ENCODE results near the gene EXOC3L4. TPM values are rescaled to one million over a fixed set of nuclear protein-coding genes. Genes with fewer than 3 reads are reported as not detected.
"Not testable (repeated sequence)": the region's sequence is repeated elsewhere in the genome, so short reads cannot be mapped to it uniquely, and the experiment has no call there.

Gene EXOC3L4
- total and polyA plus RNA-seq, 9 donors = 0.33 to 1.2 (median 0.85) TPM; not detected in 3

- no peak for DNase-seq
- Histone ChIP-seq H3K36me3 (no peaks in the 10 kb centered on the region), H3K27me3 (no peaks in the 10 kb centered on the region), H3K27ac (no peak overlapping the region), H3K4me1 (ENCODE audit: insufficient read depth) (peaks cover 10% of the 10 kb centered on the region), H3K4me3 (no peak overlapping the region), H3K9me3 (no peaks in the 10 kb centered on the region)
- no peak for TF ChIP-seq POLR2A (IDR thresholded peaks at IDR 0.05)
- no peak for TF ChIP-seq CTCF (IDR thresholded peaks at IDR 0.05)
- TF ChIP-seq EP300 (IDR thresholded peaks at IDR 0.05) = no peak
- intact Hi-C loops (cut with DNase I) = no loop called here
- 78 to 82% (median 79%) methylated on average over 15 of the region's 15 CpGs for WGBS, 3 donors
These were observed 56.9 kb downstream of the EXOC3L4 start for GRCh38 chr14:103151270-103151945.

GRCh38 chr14:103155010-103155409, 60.5 kb downstream of the EXOC3L4 start:
- peak in 3 of 5 donors; percentile 21 to 59 (median 26) for DNase-seq
- no peak for TF ChIP-seq POLR2A (IDR thresholded peaks at IDR 0.05)
- no peak for TF ChIP-seq EP300 (IDR thresholded peaks at IDR 0.05)
- no peak for TF ChIP-seq CTCF (IDR thresholded peaks at IDR 0.05)
- 46 to 52% (median 52%) methylated on average over 6 of the region's 6 CpGs for WGBS, 3 donors
- intact Hi-C loops (cut with DNase I) = no loop called here
- Histone ChIP-seq H3K9me3 (no peaks in the 10 kb centered on the region), H3K27me3 (no peaks in the 10 kb centered on the region), H3K27ac (no peak overlapping the region), H3K4me3 (no peak overlapping the region), H3K36me3 (no peaks in the 10 kb centered on the region), H3K4me1 (ENCODE audit: insufficient read depth) (peaks cover 10% of the 10 kb centered on the region)

- H3K27me3 ChIP-seq; H3K4me3 ChIP-seq; DNase-seq; H3K9me3 ChIP-seq; intact Hi-C loops (cut with DNase I); H3K36me3 ChIP-seq; H3K27ac ChIP-seq: not testable (repeated sequence)
- peaks cover 10% of the 10 kb centered on the region for H3K4me1 ChIP-seq (ENCODE audit: insufficient read depth)
- WGBS, 3 donors = 91 to 95% (median 93%) methylated on average over 10 to 12 of the region's 12 CpGs
These were observed 60.9 kb downstream of the EXOC3L4 start for GRCh38 chr14:103155416-103155815.

- 30 to 47% (median 36%) methylated on average over 9 of the region's 9 CpGs for WGBS, 3 donors
- intact Hi-C loops (cut with DNase I) = no loop called here
- Histone ChIP-seq H3K4me3 (no peak overlapping the region), H3K27ac (no peak overlapping the region), H3K27me3 (no peaks in the 10 kb centered on the region), H3K36me3 (no peaks in the 10 kb centered on the region), H3K4me1 (ENCODE audit: insufficient read depth) (peaks cover 10% of the 10 kb centered on the region), H3K9me3 (no peaks in the 10 kb centered on the region)
- TF ChIP-seq EP300 (IDR thresholded peaks at IDR 0.05) (no peak), CTCF (IDR thresholded peaks at IDR 0.05) (no peak), POLR2A (IDR thresholded peaks at IDR 0.05) (no peak)
- DNase-seq = peak in 1 of 5 donors; percentile 44
These were observed 61.4 kb downstream of the EXOC3L4 start for GRCh38 chr14:103155826-103156394.

Measured in ovary (tissue), 9 donors.